ENCODE data around the gene DNM1L.
"Not testable (repeated sequence)": the region's sequence is repeated elsewhere in the genome, so short reads cannot be mapped to it uniquely, and the experiment has no call there.

DNM1L gene

DNA sequence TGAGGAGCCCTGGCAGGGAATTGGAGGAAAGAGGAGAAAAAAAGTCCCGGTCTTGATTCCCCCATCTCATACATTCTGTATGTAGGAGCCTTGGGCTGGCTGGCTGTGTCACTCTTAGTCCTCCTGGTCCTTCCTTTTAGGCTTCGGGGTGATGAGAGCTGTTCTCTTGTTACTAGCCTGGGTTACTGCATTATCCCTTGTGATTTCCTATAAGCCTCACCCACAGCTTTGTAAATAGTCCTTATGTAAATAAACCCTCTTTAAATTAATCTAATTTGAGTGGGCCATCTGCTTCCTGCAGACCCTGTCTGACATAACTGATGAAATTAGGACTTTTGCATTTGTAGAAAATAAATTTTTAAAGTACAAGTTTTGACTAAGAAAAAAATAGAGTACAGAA, 19.2 kb downstream of the DNM1L start:
- no peak for DNase-seq

DNA sequence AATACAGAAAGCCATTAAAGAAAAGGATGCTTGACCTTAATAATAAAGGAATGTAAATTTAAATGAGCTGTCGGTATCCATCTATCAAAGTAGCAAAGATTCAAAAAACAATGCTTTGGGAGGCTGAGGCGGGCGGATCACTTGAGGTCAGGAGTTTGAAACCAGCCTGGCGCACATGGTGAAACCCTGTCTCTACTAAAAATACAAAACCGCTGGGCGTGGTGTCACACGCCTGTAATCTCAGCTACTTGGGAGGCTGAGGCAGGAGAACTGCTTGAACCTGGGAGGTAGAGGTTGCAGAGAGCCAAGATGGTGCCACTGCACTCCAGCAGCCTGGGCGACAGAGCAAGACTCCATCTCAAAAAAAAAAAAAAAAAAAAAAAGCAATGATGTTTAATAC, 20.3 kb downstream of the DNM1L start:
- DNase-seq: not testable (repeated sequence)

DNA sequence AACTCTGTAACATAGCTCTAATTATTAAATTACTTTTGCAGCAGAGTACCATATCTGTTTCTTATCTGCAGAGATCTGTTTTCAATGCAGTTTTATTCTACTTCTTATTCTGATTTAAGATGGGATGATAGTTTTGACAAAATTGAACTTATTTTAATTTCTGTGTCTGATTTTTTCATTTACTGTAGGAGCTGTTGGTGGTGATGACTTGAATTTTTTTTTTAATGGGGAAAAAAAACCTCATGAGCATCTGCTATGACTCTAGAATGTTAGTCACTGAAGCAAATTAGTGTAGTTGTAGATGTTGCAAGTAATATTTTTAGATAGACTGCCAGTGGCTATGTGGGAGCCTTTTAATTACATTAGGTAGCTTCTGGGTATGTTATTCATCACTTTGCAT, 23.4 kb downstream of the DNM1L start:
- no peak for DNase-seq

DNA sequence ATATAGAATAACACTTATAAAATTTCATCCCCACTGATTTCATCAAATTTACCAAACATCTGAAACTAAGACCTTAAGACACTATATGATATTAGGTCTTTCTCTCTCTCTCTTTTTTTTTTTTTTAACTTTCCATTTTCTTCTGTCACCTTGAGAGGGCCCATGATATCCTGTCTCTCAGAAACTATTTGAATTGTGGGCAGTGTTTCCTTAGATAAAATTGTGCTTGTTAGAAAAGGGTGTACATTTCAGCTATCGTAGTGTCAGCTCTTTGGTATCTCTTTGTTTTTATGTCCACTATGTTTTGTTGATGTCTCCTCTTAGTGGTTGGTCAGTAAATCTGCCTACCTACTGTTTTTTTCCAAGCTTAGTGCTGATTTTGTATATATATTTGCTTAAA, 23.8 kb downstream of the DNM1L start:
- DNase-seq: no peak

DNA sequence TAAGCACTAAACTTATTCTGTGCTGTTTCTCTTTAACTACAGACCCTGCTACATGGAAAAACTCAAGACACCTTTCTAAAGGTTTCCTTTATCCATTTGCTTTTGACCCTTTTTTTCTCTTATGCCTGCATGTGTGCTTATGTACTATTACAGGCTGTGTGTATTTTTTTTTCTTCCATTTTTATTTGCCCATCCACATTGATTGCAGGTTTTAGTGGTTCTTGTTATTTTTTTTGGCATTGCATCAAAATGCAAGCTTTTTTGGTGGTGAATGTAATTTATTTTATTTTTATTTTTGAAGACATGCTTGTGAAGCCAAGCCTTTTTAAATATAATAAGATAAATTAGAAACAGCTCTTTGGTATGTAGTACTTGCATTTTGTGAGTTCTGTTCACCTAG, 26.7 kb downstream of the DNM1L start:
- DNase-seq: no peak

DNA sequence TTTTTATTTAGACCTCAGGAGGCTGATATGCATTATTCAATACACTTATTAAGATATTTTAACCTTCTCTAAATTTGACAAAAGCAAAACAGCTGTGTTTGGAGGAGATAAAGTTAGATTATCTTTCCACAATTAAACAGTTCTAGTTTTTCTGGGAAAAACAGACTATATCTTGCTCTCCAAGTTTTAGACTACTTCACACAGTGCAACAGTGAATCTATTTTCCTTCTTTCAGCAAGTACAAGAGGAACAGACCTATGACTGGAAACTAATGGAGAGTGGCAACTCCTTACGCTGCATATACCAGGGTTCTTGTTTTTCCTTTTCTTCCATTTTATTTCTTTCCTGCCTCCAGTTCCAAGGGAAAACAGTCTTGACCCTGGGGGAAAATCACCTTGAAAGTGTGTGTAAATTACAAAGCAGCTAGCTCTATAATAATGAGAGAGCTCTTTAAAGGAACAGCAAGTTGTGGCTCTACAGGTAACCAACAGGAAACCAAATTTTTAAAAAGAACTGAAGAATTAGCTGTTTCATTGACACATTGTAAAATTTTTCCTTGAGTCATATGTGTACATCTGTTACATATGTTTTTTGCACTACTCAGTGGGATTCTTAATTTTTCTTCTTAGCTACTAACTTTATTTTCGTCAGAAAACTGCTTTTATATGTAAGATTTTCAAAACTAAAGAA, 27.4 kb downstream of the DNM1L start:
- DNase-seq: no peak

DNA sequence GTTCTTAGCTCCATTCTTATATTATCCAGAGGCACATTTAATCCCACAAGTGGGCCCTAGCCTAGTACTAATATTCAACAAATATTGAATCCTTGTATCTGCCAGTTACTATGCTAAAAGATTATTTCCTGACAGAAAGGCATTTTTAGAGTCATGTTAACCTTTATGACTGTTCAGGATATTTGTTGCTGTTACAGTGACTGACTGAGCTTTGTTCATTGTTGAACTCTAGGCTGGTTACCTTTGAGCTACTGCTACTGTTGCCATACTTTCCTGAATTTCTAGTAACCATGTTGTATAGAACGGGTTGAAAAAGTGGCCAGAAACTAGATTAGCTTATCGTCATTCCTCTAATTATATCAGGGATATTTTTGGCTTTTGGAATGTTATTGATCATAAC, 29.8 kb downstream of the DNM1L start:
- DNase-seq: no peak

DNA sequence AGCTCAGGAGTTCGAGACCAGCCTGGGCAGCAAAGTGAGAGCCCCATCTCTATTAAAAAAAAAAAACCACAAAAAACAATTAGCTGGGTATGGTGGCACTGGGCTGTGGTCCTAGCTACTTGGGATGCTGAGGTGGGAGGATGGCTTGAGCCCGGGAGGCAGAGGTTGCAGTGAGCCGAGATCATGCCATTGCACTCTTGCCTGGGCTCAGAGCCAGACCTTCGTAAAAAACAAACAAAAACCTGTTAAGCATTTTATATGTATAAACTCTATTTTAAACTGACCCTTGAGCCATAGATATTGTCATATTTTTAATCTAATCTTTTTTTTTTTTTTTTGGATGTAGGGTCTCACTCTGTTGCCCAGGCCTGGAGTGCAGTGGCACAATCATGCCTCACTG, 35.7 kb downstream of the DNM1L start:
- no peak for DNase-seq

DNA sequence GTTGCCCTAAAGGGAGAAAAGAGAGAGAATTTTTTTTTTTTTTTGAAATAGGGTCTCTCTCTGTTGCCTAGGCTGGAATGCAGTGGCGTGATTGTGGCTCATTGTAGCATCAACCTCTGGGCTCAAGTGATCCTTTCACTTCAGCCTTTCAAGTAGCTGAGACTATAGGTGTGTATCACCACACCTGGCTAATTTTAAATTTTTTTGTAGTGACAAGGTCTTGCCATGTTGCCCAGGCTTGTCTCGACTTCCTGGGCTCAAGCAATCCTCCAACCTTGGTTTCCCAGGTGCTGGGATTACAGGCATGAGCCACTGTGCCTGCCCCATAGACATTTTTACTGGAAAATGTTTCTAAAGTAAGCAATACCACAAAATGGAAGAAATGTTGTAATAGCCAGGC, 39.8 kb downstream of the DNM1L start:
- DNase-seq: no peak

DNA sequence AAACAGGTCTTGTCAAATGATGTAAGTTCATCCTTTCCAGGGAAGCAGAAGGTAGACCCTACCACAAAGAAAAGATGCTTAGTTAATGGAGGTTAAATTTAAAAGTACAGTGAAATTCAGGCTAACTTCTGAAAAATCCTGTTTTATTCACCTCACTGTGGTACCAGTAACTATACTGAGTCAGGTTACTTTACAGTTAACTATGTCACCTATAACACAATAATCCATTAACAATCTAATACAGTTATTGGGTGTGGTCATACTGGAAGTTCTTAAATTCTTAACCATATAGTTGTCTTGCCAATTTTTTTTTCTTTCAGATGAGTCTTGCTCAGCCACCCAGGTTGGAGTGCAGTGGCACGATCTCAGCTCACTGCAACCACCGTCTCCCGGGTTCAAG, 46.2 kb downstream of the DNM1L start:
- not testable (repeated sequence) for DNase-seq

DNA sequence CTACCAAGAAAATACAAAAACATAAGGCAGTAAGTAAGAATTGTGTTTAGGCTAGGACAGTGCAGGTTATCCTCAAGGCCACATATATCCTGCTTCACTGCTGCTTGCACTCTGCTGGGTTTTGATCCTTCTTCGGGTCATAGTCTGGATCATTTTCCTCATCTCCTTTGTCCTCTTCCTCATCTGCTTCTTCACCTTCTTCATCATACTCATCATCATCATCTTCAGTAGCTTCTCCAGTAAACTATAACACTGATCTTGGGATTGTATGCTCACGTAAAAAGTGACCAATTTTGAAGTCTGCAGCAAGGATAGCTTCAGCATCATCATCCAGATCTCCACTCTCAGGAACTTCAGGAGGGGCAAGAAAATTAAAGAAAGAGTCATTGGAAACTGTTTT, 47.2 kb downstream of the DNM1L start:
- DNase-seq: no peak

DNA sequence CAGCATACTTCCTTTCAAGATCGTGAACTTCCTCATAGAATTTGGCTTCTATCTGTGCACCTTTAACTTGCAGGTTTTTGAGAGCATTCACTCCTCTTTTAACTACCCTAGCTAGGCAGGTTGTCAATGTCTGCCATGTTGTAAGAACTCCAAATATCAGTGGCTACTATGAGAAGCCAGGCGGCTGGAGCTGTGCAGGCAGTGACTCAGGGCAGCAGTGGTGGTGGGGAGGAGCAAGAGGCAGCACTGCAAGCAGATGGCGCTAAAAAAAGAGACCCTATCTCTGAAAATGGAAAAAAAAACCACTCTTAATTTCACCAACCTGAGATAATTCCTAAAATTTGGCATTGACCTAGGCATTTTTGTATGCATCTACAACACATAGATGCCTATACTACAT, 48.1 kb downstream of the DNM1L start:
- DNase-seq: no peak

DNA sequence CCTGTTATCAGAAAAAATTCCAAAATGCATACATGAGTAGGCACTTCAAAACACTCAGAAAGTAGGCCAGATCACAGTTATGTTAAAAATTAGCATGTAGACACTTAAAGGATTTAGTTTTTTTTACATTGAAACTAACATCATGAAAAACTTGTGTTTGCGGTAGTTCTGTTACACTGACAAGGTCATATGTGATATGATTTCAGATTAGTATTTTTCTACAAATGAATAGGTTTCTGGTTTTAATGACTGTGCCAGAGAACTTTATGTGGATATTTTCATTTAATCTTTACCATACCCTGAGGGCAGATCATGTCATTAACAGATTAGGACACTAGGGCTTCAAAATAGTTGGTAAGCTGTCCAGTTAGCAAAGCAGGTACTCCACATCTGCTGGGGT, 55.9 kb downstream of the DNM1L start:
- DNase-seq: no peak

DNA sequence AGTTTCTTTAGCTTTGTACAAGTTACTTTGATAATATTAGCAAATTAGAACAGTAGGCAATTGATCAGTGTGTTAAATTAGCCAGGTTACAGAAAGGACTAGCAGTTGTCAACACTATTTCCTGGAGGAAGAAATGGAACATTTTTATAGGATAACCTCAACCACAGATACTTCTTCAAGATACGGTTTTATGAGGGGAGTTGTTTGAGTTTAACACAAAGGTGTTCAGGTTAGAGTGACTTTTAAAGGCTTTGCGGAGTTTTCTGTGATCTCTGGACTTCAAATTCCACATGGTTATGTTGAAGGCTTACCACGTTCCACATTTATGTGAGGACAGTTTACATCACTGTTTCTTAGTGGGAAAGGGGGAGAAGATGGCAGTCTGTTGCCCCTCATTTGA, 57.3 kb downstream of the DNM1L start:
- no peak for DNase-seq

DNA sequence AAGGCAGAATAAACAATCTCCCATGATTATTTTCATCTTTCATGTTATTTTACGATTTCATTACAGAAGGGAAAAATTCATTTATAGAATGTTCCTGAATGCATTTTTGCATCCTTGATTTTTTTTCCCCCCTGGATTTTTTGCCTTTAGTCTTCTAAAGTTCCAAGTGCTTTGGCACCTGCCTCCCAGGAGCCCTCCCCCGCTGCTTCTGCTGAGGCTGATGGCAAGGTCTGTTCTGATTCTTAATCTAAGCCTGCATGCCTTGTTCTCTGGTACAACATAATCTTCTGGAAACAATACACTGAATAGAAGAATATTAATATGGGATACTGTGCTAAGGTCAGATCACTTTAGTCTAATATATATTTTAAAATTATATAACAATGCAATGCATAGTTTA, 58.6 kb downstream of the DNM1L start:
- no peak for DNase-seq

DNA sequence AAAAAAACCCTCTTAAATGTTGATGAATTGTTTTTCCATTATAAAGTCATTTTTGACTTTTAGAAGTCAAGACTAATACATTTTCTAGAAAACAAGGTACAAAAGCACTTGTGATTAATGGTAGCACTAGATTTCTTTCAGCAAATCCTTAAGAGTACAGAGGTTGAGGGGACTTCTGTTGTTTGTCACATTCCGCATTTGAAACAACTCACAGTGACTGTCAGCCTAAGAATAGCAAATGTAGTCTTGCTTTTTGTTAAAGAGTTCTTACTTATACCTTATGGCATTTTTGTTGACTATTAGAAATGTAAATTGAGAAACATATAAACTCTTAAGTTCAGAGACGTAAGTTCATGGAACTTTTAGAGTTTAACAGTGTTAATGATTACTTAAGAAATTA, 60.2 kb downstream of the DNM1L start:
- DNase-seq: no peak

DNA sequence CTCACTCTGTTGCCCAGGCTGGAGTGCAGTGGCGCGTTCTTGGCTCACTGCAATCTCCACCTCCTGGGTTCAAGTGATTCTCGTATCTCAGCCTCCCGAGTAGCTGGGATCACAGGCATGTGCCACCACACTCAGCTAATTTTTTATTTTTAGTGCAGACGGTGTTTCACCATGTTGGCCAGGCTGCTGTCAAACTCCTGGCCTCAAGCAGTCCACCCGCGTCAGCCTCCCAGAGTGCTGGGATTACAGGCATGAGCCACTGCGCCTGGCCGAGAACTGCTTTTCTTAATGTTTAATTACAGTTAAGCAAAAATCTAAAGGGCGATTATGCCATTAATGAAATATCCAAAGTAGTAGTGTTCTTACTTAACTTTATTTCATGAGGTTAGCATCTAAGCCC, 63.0 kb downstream of the DNM1L start:
- DNase-seq: no peak

DNA sequence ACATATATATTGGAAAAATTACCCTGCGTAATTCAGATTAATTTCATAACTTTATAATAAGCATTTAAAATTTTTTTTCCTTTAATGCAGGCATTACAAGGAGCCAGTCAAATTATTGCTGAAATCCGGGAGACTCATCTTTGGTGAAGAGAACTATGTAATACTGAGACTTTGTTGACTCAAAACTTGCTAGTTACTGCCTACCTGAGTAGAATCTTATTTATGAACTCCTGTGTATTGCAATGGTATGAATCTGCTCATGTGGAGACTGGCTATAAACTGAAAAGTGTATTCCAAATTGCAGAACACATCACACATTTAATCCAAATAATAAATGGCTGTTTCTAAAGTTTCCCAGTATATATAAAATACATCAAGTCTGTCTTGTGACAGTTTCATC, 64.2 kb downstream of the DNM1L start:
- DNase-seq: no peak

DNA sequence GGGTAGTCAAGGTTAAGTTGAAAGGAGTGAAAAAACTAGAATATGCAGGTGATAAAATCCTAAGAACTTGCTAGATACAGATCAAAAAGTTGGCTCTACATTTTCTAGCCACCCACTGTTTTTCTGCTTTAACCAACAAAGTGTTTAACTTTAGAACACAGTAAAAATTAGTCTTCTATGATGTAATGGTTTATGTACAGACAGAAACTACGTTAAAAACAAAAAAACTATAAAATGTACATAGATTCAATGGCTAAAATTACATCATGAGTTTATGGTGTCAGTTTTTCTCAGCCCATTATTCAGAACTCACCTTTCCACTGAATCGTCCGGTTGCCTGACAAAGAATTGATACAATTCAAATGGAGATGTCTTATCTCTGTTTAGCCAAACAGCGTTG, 74.5 kb downstream of the DNM1L start:
- DNase-seq: no peak

DNA sequence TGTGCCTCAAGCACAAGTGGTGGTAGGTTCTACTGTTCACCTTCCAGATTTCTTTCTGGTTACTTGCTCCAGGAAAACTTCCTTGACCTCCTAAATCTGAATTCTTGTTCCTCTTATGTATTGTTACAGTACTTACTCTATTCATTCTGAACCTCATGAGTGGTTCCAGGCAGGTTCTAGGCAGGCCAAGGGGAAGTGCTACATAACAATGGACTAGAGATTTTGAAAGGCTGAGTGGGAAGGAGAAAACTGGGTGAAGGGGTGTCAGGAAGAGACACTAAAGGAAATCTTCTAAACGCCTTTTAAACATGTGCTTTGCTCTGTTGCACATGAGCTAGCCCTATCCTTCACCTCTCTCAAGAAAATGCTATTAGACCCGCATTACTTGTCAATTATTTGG, 75.0 kb downstream of the DNM1L start:
- peak; percentile 86 for DNase-seq

DNA sequence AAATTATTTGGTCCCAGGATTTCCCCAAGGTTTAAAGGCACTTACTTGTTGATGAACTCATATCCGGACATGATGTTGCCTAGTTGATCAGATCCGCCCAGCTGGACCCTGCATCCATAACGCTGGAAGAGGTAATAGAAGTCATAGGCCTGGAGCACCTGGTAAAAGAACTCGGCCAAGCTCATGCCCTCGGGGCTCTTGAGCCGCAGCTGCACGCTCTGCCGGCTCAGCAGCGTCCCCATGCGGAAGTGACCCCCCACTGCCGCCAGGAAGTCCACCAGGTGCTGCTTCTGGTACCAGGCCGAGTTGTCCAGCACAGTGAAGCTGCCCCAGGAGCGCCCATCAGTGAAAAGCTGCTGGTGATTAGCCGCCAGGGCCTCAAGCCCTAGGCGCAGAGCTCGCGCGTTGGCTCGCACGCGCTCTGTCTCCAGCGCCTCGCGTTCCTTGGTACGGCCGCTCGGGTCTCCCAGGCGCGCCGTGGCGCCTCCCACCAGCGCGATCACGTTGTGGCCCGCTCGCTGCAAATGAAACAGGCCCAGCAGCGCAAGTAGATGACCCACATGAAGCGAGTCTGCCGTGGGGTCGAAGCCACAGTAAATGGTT, 76.1 kb downstream of the DNM1L start:
- DNase-seq: peak; percentile 75 to 82

DNA sequence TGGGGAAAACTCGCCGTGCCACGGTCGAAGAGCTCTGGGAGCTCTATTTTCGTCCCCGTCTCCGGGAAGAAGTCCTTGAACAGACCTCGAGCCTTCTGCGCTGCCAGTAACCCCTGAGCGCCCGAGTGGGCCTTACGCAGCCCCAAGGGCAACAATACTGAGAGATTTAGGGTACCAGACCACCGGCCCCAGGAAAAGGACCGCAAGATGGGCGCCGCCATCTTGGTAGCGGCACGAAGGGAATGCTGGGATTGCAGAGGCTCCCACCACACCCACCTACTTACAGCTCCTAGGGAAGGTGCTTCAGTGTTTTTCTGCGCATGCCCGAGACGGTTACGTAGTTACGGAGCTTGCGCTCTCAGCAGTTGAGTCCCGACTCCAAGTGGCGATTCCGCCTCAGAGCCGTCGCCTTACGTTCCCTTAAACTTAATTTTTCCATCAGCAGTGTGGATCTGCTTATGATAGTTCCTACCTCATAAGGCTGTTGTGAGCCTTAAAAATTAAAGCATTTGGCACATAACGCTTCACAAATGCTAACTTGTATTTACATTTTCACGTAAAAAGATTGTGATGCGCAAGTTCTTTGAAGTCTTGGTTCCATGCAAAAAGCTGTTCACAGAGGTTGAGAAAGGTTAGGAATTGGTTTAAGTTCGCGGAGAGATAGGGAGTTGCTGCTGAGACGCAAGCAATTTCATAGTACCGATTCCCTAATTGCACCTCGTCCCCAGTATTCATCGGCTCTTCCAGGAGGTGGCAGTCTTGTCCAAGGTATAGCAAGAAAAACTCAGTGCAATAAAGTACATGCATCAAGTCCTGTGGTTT, 76.8 kb downstream of the DNM1L start, which contains the start of gene YARS2:
Gene YARS2 (minus strand): TSS at position 244 of the 822 bp plus-strand sequence. CDS start 23 bp downstream, at position 221.
- peak; percentile 97 to 99 for DNase-seq

DNA sequence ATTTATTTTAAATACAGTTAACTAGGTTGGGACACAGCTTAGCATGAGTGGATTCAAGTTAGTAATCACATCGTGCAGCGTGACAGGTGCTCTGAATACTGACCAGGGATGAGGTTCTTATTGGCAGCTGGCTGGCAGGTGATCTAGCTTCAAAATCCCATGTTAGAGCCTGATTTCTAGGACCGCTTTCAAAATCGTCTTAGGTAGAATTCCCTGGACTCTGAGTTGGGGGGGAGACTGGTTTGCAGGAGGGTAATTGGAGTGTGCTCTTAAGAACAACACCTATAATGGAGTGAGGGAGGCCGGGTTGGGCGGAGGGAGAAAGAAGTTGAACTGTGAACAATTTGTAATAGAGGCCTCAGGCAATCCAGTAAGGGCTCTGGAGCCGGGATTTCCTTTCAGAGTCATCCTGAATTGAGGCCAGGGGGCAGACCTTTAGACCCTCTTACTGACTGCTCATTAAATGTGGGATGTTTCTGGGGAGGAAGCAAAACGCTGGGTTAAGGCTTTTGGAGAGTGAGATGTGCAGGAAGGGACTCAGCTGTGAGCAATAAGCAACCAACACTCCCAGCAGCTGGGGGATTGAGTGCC, 77.5 kb downstream of the DNM1L start:
- DNase-seq: no peak

DNA sequence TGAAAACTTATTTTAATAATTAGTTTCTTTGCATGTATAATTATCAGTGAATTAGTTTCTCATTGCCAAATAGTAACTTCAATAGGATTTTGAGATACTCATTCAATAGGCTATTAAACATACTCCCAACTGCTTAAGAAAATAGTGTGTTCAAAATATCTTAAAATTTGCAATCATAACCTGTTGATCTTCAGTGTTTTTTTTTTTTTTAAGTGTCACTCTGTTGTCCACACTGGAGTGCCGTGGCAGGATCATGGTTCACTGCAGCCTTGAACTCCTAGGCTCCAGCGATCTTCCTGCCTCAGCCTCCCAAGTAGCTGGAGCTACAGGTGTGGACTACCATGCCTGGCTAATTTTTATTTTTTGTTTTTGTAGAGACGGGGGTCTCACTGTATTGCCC, 78.1 kb downstream of the DNM1L start:
- DNase-seq: no peak

All from inflammatory macrophage (primary cell).